Muscle of leg (tissue), 11 donors: ENCODE measurements around the gene HAUS6. TPM values are rescaled to one million over a fixed set of nuclear protein-coding genes. Genes with fewer than 3 reads are reported as not detected.
"Not testable (repeated sequence)": the region's sequence is repeated elsewhere in the genome, so short reads cannot be mapped to it uniquely, and the experiment has no call there.

Source experiments
- DNase-seq: peaks from one replicate; pipeline ENCODE4 v3.0.0; 2013
- H3K27ac ChIP-seq: one replicate; pipeline ENCODE4 v1.5.1; 2013; ENCODE audit warnings: mild to moderate bottlenecking, low read length, control low read depth
- H3K27me3 ChIP-seq: one replicate; pipeline ENCODE4 v1.6.1; 2013; ENCODE audit warnings: low read length; ENCODE audit not compliant: control insufficient read depth, insufficient read depth
- H3K36me3 ChIP-seq: one replicate; pipeline ENCODE4 v1.6.1; 2013; ENCODE audit warnings: low read length; ENCODE audit not compliant: control insufficient read depth, insufficient read depth
- H3K4me1 ChIP-seq: one replicate; pipeline ENCODE4 v1.6.1; 2013; ENCODE audit warnings: low read length; ENCODE audit not compliant: control insufficient read depth, insufficient read depth
- H3K4me3 ChIP-seq: one replicate; pipeline ENCODE4 v1.5.1; 2013; ENCODE audit warnings: low read length, control low read depth
- H3K9me3 ChIP-seq: replicated peaks from 2 replicates; pipeline ENCODE4 v1.6.1; 2013; ENCODE audit warnings: low read depth, low read length; ENCODE audit not compliant: control insufficient read depth
- WGBS: methylation state at CpG from one replicate; pipeline ENCODE4 v1.1.5; 2013; ENCODE audit warnings: missing lambda C conversion rate; ENCODE audit not compliant: insufficient coverage; 5-methylcytosine and 5-hydroxymethylcytosine counted together
- polyA plus RNA-seq, 8 donors: library from polyadenylated mRNA; unstranded; fragments of 120-200 nt; gene quantifications; one replicate each; pipeline versions ENCODE4 v1.2.1 to v1.2.3, GENCODE V29; 2013; ENCODE audit warnings: inconsistent platforms in 1 of 8, low replicate concordance in 1 of 8; ENCODE audit not compliant: insufficient read length in 8 of 8, insufficient read depth in 1 of 8
- total RNA-seq: library from RNA; stranded (reverse); fragments of 120-200 nt; gene quantifications from one replicate; pipeline ENCODE4 v1.2.4, GENCODE V29; 2013

HAUS6 gene
- total and polyA plus RNA-seq, 9 donors: 7.6 to 12.7 (median 9.7) TPM

GRCh38 chr9:19101203-19101602 is 1.5 kb downstream of the HAUS6 start:
- H3K4me3 ChIP-seq: no peak overlapping the region
- no peaks in the 10 kb centered on the region for H3K36me3 ChIP-seq
- WGBS: 80% methylated on average over 4 of the region's 8 CpGs
- peaks cover 9% of the 10 kb centered on the region for H3K4me1 ChIP-seq
- H3K9me3 ChIP-seq: no peaks in the 10 kb centered on the region
- H3K27me3 ChIP-seq: no peaks in the 10 kb centered on the region
- no peak overlapping the region for H3K27ac ChIP-seq
- DNase-seq: no peak

GRCh38 chr9:19097431-19097830 is 5.3 kb downstream of the HAUS6 start:
- not testable (repeated sequence) for H3K4me3 ChIP-seq, H3K4me1 ChIP-seq, H3K27me3 ChIP-seq, H3K27ac ChIP-seq, DNase-seq, H3K9me3 ChIP-seq
- peaks cover 11% of the 10 kb centered on the region for H3K36me3 ChIP-seq

DNA sequence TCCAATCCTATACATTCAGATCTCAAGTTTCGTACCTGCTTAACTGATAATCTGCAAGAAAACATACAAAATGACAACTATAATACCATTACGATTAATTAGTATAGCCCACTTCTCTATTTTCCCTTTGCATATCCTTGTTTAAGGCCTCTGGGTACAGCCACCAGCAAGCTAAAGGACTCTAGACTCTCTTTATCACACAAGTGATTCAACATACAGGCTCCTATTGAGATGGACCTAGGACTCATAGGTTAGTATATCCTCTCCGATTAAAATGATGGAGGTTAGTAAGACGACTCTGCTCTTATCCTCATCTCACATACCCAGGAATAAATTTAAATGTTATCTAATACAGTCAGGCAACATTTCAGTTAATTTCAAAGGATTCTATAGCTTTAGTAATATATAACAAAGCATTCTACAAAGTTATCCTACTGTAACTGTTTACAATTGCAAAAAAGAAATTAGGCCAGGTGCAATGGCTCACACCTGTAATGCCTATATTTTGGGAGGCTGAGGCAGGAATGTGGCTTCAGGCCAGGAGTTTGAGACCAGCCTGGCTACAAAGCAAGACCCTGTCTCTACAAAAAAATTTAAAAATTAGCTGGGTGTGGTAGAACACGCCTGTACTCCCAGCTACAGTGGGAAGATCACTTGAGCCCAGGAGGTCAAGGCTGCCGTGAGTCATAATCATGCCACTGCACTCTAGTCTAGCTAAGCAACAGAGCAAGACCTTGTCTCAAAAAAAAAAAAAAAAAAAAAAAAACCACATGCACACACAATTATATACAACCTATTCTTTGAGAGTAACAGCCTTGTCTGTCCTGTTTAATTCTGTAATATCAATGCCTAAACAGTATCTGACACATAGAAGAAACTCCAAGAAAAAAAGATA is 15.4 kb downstream of the HAUS6 start:
- Histone ChIP-seq H3K4me3 (no peak overlapping the region), H3K9me3 (no peaks in the 10 kb centered on the region), H3K27me3 (no peaks in the 10 kb centered on the region), H3K27ac (no peak overlapping the region), H3K4me1 (no peaks in the 10 kb centered on the region), H3K36me3 (peaks cover 25% of the 10 kb centered on the region)
- WGBS: 68% methylated on average over 2 of the region's 6 CpGs
- no peak for DNase-seq

- no peak overlapping the region for H3K4me3 ChIP-seq
- H3K27me3 ChIP-seq: no peaks in the 10 kb centered on the region
- DNase-seq: peak; percentile 4
- H3K27ac ChIP-seq: no peak overlapping the region
- WGBS: no CpG with 5 or more reads among the region's 2 CpGs
- H3K4me1 ChIP-seq: no peaks in the 10 kb centered on the region
- H3K36me3 ChIP-seq: peaks cover 14% of the 10 kb centered on the region
- H3K9me3 ChIP-seq: no peaks in the 10 kb centered on the region
These were observed 17.4 kb downstream of the HAUS6 start for GRCh38 chr9:19085295-19085694.

DNA sequence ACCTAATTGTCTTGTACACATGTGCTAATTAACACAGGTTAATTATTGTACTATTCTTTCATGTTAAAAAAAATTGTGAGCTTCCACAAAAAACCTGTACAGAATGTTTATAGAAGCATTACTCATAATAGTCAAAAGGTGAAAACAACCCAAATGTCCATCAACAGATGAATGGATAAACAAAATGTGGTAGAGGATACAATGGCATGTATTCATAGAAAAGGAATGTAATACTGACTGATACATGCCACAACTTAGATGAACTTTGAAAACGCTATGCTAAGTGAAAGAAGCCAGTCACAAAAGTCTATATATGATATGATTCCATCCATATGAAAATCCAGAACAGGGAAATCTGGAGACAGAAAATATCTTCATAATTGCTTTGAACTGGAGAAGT is 27.9 kb downstream of the HAUS6 start:
- Histone ChIP-seq H3K27me3 (no peaks in the 10 kb centered on the region), H3K27ac (no peak overlapping the region), H3K4me3 (no peak overlapping the region), H3K4me1 (no peaks in the 10 kb centered on the region), H3K9me3 (no peaks in the 10 kb centered on the region), H3K36me3 (peaks cover 43% of the 10 kb centered on the region)
- WGBS: no CpG with 5 or more reads among the region's 1 CpG
- no peak for DNase-seq

- H3K4me3 ChIP-seq: no peak overlapping the region
- H3K27me3 ChIP-seq: no peaks in the 10 kb centered on the region
- H3K4me1 ChIP-seq: no peaks in the 10 kb centered on the region
- WGBS: 80% methylated on average over 1 of the region's 2 CpGs
- no peak for DNase-seq
- no peaks in the 10 kb centered on the region for H3K9me3 ChIP-seq
- H3K36me3 ChIP-seq: peaks cover 45% of the 10 kb centered on the region
- no peak overlapping the region for H3K27ac ChIP-seq
These were observed 28.5 kb downstream of the HAUS6 start for GRCh38 chr9:19074229-19074628.

DNA sequence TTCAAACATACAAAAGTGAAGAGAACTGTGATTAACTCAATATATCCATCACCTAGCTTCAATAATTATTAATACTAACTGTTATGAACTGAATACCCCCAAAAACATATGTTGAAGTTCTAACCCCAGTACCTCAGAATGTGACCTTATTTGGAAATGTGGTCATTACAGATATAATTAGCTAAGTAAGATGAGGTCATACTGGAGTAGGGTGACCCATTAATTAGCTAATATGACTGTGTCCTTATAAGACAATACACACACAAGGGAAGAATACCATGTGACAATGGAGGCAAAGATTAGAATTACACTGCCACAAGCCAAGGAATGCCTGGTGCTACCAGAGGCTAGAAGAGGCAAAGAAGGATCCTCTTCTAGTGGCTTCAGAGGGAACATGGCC is 45.7 kb downstream of the HAUS6 start:
- Histone ChIP-seq H3K4me1 (no peaks in the 10 kb centered on the region), H3K36me3 (peaks cover 18% of the 10 kb centered on the region), H3K27me3 (no peaks in the 10 kb centered on the region), H3K27ac (no peak overlapping the region), H3K4me3 (no peak overlapping the region), H3K9me3 (no peaks in the 10 kb centered on the region)
- DNase-seq: no peak

DNA sequence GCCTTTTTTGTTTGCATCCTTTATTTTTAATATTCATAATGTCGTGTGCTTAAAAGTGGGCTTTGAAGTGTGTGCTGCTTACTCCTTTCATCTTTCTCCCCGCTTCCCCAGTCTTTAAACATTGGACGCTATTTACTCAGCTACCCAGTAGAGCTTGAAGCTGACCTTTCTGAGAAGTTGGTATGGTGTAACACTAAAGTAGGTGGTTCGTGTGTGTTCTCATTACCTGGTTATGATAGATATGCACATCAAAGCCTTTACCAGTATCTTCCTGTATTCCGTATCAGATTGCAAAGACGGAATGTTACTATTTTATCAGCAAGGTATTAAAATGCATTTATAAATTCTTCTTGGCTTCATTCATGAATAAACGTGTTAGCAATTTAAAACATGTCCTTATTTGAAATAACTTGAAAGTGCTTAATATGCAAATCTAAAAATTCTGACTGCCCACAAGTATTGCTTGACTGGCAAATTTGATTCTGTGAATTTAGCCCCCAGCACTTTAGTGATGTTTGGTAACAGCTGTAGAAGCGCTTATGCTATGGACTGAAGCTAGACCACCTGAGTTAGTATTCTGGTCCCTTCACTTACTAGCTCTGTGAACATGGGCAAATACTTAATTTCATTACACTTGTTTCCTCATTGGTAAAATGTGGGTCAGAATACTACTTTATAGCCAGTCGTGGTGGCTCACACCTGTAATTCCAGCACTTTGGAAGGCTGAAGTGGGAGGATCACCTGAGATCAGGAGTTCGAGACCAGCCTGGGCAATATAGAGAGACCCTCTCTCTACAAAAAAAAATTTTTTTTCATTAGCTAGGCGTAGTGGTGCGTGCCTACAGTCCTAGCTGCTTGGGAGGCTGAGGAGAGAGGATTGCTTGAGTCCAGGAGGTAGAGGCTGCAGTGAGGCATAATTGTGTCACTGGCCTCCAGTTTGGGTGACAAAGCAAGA is 51.8 kb downstream of the HAUS6 start:
- Histone ChIP-seq H3K36me3 (peaks cover 7% of the 10 kb centered on the region), H3K4me1 (peaks cover 16% of the 10 kb centered on the region), H3K9me3 (no peaks in the 10 kb centered on the region), H3K27ac (no peak overlapping the region), H3K4me3 (peak overlapping the region; percentile 90), H3K27me3 (no peaks in the 10 kb centered on the region)
- WGBS: no CpG with 5 or more reads among the region's 12 CpGs
- no peak for DNase-seq

DNA sequence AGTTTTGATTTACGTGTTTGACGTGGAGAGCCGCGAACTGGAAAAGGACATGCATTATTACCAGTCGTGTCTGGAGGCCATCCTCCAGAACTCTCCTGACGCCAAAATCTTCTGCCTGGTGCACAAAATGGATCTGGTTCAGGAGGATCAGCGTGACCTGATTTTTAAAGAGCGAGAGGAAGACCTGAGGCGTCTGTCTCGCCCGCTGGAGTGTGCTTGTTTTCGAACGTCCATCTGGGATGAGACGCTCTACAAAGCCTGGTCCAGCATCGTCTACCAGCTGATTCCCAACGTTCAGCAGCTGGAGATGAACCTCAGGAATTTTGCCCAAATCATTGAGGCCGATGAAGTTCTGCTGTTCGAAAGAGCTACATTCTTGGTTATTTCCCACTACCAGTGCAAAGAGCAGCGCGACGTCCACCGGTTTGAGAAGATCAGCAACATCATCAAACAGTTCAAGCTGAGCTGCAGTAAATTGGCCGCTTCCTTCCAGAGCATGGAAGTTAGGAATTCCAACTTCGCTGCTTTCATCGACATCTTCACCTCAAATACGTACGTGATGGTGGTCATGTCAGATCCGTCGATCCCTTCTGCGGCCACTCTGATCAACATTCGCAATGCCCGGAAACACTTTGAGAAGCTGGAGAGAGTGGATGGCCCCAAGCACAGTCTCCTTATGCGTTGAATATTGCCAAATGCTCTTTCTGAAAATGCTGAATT is 52.6 kb downstream of the HAUS6 start:
- peak overlapping the region; percentile 90 for H3K4me3 ChIP-seq
- no peaks in the 10 kb centered on the region for H3K27me3 ChIP-seq
- H3K9me3 ChIP-seq: no peaks in the 10 kb centered on the region
- under 1% methylated on average over 25 of the region's 33 CpGs for WGBS
- peak; percentile 61 for DNase-seq
- H3K4me1 ChIP-seq: peaks cover 16% of the 10 kb centered on the region
- H3K36me3 ChIP-seq: peaks cover 7% of the 10 kb centered on the region
- H3K27ac ChIP-seq: peak overlapping the region; percentile 99
